Breast epithelium (tissue), 4 donors: Measurements from ENCODE around the gene RB1. TPM values are rescaled to one million over a fixed set of nuclear protein-coding genes. Genes with fewer than 3 reads are reported as not detected.

ENCODE experiments used
- DNase-seq, 2 donors: peaks; one replicate each; pipeline ENCODE4 v3.0.0-alpha.2; 2019; ENCODE audit warnings: low spot score in 2 of 2
- H3K27ac ChIP-seq, 2 donors: fragments of 200-600 bp; sonication (generic) in 1 of 2; one replicate each; pipeline ENCODE4 v1.5.1; 2016 to 2019; ENCODE audit warnings: mild to moderate bottlenecking in 1 of 2
- H3K27me3 ChIP-seq, 2 donors: fragments of 200-600 bp; sonication (generic) in 1 of 2; one replicate each; pipeline versions ENCODE4 v1.5.1 to v1.6.0; 2017 to 2019; ENCODE audit warnings: control low read depth in 1 of 2, mild to moderate bottlenecking in 1 of 2
- H3K36me3 ChIP-seq: fragments of 200-600 bp; one replicate; pipeline ENCODE4 v1.5.1; 2019
- H3K4me1 ChIP-seq, 2 donors: fragments of 200-600 bp; sonication (generic); one replicate each; pipeline ENCODE4 v1.5.1; 2016 to 2019; ENCODE audit warnings: control low read depth in 1 of 2
- H3K4me3 ChIP-seq, 3 donors: fragments of 200-600 bp; sonication (generic); 1 replicate in 2 of 3; 2 replicates in 1 of 3; pipeline ENCODE4 v1.5.1; 2016 to 2019; ENCODE audit warnings: mild to moderate bottlenecking in 3 of 3, moderate library complexity in 2 of 3
- H3K9me3 ChIP-seq, 2 donors: fragments of 200-600 bp; sonication (generic) in 1 of 2; one replicate each; pipeline ENCODE4 v1.5.1; 2016 to 2019; ENCODE audit warnings: control low read depth in 1 of 2
- CTCF ChIP-seq, 3 donors: fragments of 450-650 bp; IDR thresholded peaks; one replicate each; pipeline ENCODE4 v1.5.1; 2016 to 2017; ENCODE audit warnings: antibody characterized with exemption in 3 of 3, mild to moderate bottlenecking in 3 of 3, moderate library complexity in 3 of 3
- POLR2A ChIP-seq: fragments of 450-650 bp; IDR thresholded peaks from one replicate; pipeline ENCODE4 v1.6.1; 2016; ENCODE audit warnings: antibody characterized with exemption, mild to moderate bottlenecking, moderate library complexity
- POLR2AphosphoS5 ChIP-seq, 3 donors: sonication (generic); formaldehyde crosslinking; IDR thresholded peaks; one replicate each; pipeline ENCODE4 v1.6.1; 2017; ENCODE audit warnings: antibody characterized with exemption in 3 of 3
- intact Hi-C: fragments of 100-400 bp; cut with DNase I; formaldehyde crosslinking; loops from one replicate; pipeline ENCODE4 v1.15.1; 2023; ENCODE audit warnings: low total_unique reads
- total RNA-seq, 3 donors: library from RNA; depleted of rRNA; stranded (reverse); fragments of >200 nt; gene quantifications; one replicate each; pipeline ENCODE4 v1.1.0, GENCODE V29; 2016

RB1 gene
- total RNA-seq, 3 donors from 2014 or later = 24.0 to 45.2 (median 43.6) TPM

GRCh38 chr13:48493066-48493765 is 189.7 kb downstream of the RB1 start:
- no peaks in the 10 kb centered on the region for H3K36me3 ChIP-seq
- no peaks in the 10 kb centered on the region for H3K9me3 ChIP-seq
- no peak for DNase-seq
- no peak for TF ChIP-seq POLR2A
- no peak for TF ChIP-seq CTCF (IDR thresholded peaks at IDR 0.05)
- H3K27ac ChIP-seq = peak overlapping the region; percentile 78 to 86
- intact Hi-C loops = no loop called here
- peak overlapping the region in 2 of 3 donors; percentile 47 to 59 for H3K4me3 ChIP-seq
- H3K4me1 ChIP-seq = peaks cover 0 to 14% of the 10 kb centered on the region in 2 donors
- no peaks in the 10 kb centered on the region for H3K27me3 ChIP-seq

- no peak for DNase-seq
- Histone ChIP-seq H3K4me1 (peaks cover 0 to 14% of the 10 kb centered on the region in 2 donors), H3K27ac (peak overlapping the region; percentile 78 to 86), H3K9me3 (no peaks in the 10 kb centered on the region), H3K4me3 (no peak overlapping the region), H3K27me3 (no peaks in the 10 kb centered on the region), H3K36me3 (no peaks in the 10 kb centered on the region)
- intact Hi-C loops = no loop called here
- TF ChIP-seq CTCF (IDR thresholded peaks at IDR 0.05) = no peak
- no peak for TF ChIP-seq POLR2A
- no peak for TF ChIP-seq POLR2AphosphoS5 (IDR thresholded peaks at IDR 0.05)
These were observed 190.3 kb downstream of the RB1 start for GRCh38 chr13:48493851-48494250.

GRCh38 chr13:48494874-48495273 is 191.3 kb downstream of the RB1 start:
- Histone ChIP-seq H3K4me3 (no peak overlapping the region), H3K27ac (no peak overlapping the region), H3K27me3 (no peaks in the 10 kb centered on the region), H3K36me3 (no peaks in the 10 kb centered on the region), H3K9me3 (no peaks in the 10 kb centered on the region), H3K4me1 (peaks cover 0 to 14% of the 10 kb centered on the region in 2 donors)
- DNase-seq = no peak
- TF ChIP-seq CTCF (IDR thresholded peaks at IDR 0.05) (no peak), POLR2A (no peak), POLR2AphosphoS5 (IDR thresholded peaks at IDR 0.05) (no peak)
- intact Hi-C loops = no loop called here

GRCh38 chr13:48496271-48497161 is 193.0 kb downstream of the RB1 start:
- peaks cover 0 to 14% of the 10 kb centered on the region in 2 donors for H3K4me1 ChIP-seq
- no peak overlapping the region for H3K27ac ChIP-seq
- TF ChIP-seq POLR2A (no peak), CTCF (IDR thresholded peaks at IDR 0.05) (no peak), POLR2AphosphoS5 (IDR thresholded peaks at IDR 0.05) (no peak)
- no peaks in the 10 kb centered on the region for H3K9me3 ChIP-seq
- DNase-seq = no peak
- H3K4me3 ChIP-seq = no peak overlapping the region
- H3K27me3 ChIP-seq = no peaks in the 10 kb centered on the region
- intact Hi-C loops = no loop called here
- H3K36me3 ChIP-seq = no peaks in the 10 kb centered on the region

GRCh38 chr13:48497669-48498068 is 194.1 kb downstream of the RB1 start:
- H3K4me1 ChIP-seq = peaks cover 0 to 14% of the 10 kb centered on the region in 2 donors
- no peak overlapping the region for H3K4me3 ChIP-seq
- no peaks in the 10 kb centered on the region for H3K27me3 ChIP-seq
- H3K36me3 ChIP-seq = no peaks in the 10 kb centered on the region
- no peak overlapping the region for H3K27ac ChIP-seq
- DNase-seq = no peak
- no peaks in the 10 kb centered on the region for H3K9me3 ChIP-seq
- intact Hi-C loops = no loop called here
- TF ChIP-seq CTCF (IDR thresholded peaks at IDR 0.05) = no peak
- TF ChIP-seq POLR2A = no peak
- TF ChIP-seq POLR2AphosphoS5 (IDR thresholded peaks at IDR 0.05) = no peak
